NCI-H146 treated with DMSO at 0.1 percent for 48 hours (cell line): Measurements from ENCODE around the gene ZNF487.

Experiments used
- DNase-seq: peaks from one replicate; lab custom pipeline; 2025; ENCODE audit not compliant: unreplicated experiment; lab: John Stamatoyannopoulos, UW

The ZNF487 gene

DNA sequence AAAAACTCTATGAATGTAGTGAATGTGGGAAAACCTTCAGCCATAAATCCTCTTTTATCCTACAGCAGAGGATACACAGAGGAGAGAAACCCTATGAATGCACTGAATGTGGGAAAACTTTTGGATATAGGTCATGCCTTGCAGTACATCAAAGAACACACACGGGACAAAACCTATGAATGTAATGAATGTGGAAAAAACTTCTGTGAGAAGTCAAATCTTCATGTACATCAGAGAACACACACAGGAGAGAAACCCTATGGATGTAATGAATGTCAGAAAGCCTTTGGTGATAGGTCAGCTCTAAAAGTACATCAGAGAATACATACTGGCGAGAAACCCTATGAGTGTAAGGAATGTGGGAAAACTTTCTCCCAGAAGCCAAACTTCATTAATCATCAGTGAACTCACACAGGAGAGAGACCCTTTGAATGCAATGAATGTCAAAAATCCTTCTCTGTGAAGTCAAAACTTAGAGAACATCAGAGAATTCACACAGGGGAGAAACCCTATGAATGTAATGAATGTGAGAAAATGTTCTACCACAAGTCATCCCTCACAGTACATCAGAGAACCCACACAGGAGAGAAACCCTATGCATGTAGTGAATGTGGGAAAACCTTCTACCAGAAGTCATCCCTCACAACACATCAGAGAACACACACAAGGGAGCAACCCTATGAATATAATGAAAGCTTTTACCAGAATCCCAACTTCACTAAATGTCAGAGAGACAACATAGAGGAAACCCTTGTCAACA lies 45.6 kb downstream of the ZNF487 start:
- DNase-seq = no peak

DNA sequence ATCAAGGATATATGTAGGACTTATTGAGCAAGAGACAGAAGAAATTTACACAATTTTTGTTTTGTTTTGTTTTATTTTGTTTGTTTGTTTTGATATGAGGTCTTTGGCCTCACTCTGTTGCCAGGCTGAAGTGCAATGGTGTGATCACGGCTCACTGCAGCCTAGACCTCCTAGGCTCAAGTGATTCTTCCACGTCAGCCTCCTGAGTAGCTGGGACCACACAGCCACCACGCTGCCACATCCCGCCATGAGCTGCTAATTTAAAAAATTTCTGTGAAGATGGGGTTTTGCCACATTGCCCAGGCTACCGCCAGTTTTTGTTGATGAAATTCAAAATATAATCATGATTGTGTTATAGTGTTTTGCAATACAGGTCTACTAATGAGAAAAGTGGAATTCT lies 54.9 kb downstream of the ZNF487 start:
- no peak for DNase-seq

GRCh38 chr10:43502931-43503330 lies 66.0 kb downstream of the ZNF487 start:
- DNase-seq = no peak

- DNase-seq = no peak
Observed at GRCh38 chr10:43524434-43525247, 87.7 kb downstream of the ZNF487 start.
